Measurements from ENCODE around the gene PTPRN2. TPM values are rescaled to one million over a fixed set of nuclear protein-coding genes. Genes with fewer than 3 reads are reported as not detected.

Gene PTPRN2
- total and polyA plus RNA-seq, 2 of the 8 experiments (the other 6 are each of a cell fraction or from before 2014, with no cell fraction given): 2.6 to 4.5 TPM

DNA sequence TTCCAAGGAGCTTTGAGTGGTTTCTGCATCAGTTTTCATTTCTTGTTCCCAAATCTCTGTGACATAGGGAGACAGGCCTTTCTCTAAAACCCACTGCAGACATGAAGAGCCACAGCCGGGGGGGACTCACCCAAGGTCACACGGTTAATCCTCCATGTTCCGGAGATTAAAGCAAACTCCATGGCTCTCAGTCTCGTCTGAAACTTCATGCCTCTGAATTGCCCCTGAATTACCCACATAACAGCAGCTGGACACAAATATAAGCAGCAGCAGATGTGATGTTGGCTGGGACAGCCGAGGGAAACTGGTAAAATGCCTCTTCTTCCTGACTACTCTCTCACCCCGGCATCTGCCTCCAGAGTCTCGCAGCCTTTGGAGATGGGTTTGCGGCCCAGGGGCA, 848.6 kb downstream of the PTPRN2 start:
- WGBS, 2 experiments (ENCODE audit: extremely low coverage in 1 of 2, insufficient coverage in 1 of 2, insufficient read length in 1 of 2, insufficient replicate concordance in 2 of 2, low coverage in 1 of 2, low lambda C conversion rate in 2 of 2, missing lambda C conversion rate in 1 of 2): 91% methylated on average over 8 of the region's 8 CpGs; no CpG with 5 or more reads in 1 of the 2 experiments
- Histone ChIP-seq H3K23ac (ENCODE audit: insufficient read length) (no peak overlapping the region), H2BK5ac (ENCODE audit: low read depth, low read length) (no peak overlapping the region), H3K79me2 (ENCODE audit: control insufficient read depth in 1 of 2, insufficient read depth in 2 of 2, low read length in 2 of 2) (no peaks in the 10 kb centered on the region), H2BK120ac (replicated peaks; ENCODE audit: low read depth, low read length) (no peak overlapping the region), H2AFZ (ENCODE audit: low read length) (no peak overlapping the region), H4K91ac (replicated peaks; ENCODE audit: insufficient read length, low read length) (no peak overlapping the region), H3K27me3 (replicated peaks in 1 of 4; ENCODE audit: control insufficient read depth in 3 of 4, extremely low read depth in 1 of 4, insufficient read depth in 3 of 4, low read length in 3 of 4) (no peaks in the 10 kb centered on the region; a peak in 3 of 7 replicates), H3K27ac (ENCODE audit: low read depth, low read length) (no peak overlapping the region), H3K79me1 (ENCODE audit: low read depth, low read length) (no peaks in the 10 kb centered on the region), H3K14ac (ENCODE audit: insufficient read length) (no peak overlapping the region), H3K23me2 (ENCODE audit: low read depth, low read length) (no peaks in the 10 kb centered on the region), H2BK20ac (ENCODE audit: low read length) (no peak overlapping the region), H4K8ac (ENCODE audit: extremely low read depth, insufficient read depth, low read length) (no peak overlapping the region), H4K20me1 (replicated peaks in 1 of 2; ENCODE audit: control insufficient read depth in 1 of 2, insufficient read depth in 2 of 2, low read length in 2 of 2) (no peaks in the 10 kb centered on the region), H3K9ac (replicated peaks in 1 of 4; ENCODE audit: extremely low read depth in 1 of 4, low read depth in 3 of 4, low read length in 3 of 4) (no peak overlapping the region), H2BK12ac (ENCODE audit: low read depth, low read length) (no peak overlapping the region), H3K18ac (ENCODE audit: extremely low read depth, low read length) (no peak overlapping the region), H4K5ac (ENCODE audit: insufficient read length, low read depth, low read length) (no peak overlapping the region), H2AK5ac (ENCODE audit: low read depth, low read length) (no peak overlapping the region), H3K36me3 (ENCODE audit: control insufficient read depth in 2 of 4, insufficient read depth in 4 of 4, low read length in 3 of 4) (no peaks in the 10 kb centered on the region), H2BK15ac (ENCODE audit: low read length) (no peak overlapping the region), H3K4me1 (replicated peaks in 1 of 4; ENCODE audit: control insufficient read depth in 3 of 4, insufficient read depth in 4 of 4, low read length in 3 of 4) (peaks cover 0 to 9% (median 5%) of the 10 kb centered on the region in 4 experiments; a peak in 4 of 7 replicates), H3K4me2 (ENCODE audit: insufficient read depth in 1 of 2, low read depth in 2 of 2, low read length in 2 of 2) (no peak overlapping the region), H3K4me3 (ENCODE audit: extremely low read depth in 1 of 4, insufficient read depth in 2 of 4, low read depth in 3 of 4, low read length in 4 of 4) (no peak overlapping the region), H3K56ac (replicated peaks; ENCODE audit: insufficient read length, low read depth, low read length) (no peak overlapping the region), H3K4ac (replicated peaks; ENCODE audit: insufficient read length, low read depth, low read length) (no peak overlapping the region), H3K9me3 (ENCODE audit: insufficient read depth in 2 of 2, low read depth in 1 of 2, low read length in 1 of 2) (no peaks in the 10 kb centered on the region)
- ChIA-PET CTCF (ENCODE audit: partially characterized antibody) (interaction anchor here (0.6 to 2.2 kb wide), 5 partner anchors 11 to 70 kb away, joined by 3 to 7 read pairs (median 3); no protein-coding TSS in a partner anchor), POLR2A (ENCODE audit: partially characterized antibody) (interaction anchor here (1.0 kb wide), 1 partner anchor 10 kb away, joined by 3 read pairs; no protein-coding TSS in a partner anchor)
- no peak for FAIRE-seq
- DNase-seq (ENCODE audit: low read depth in 1 of 2, low spot score in 2 of 2): no peak
- TF ChIP-seq, protein P1, sequence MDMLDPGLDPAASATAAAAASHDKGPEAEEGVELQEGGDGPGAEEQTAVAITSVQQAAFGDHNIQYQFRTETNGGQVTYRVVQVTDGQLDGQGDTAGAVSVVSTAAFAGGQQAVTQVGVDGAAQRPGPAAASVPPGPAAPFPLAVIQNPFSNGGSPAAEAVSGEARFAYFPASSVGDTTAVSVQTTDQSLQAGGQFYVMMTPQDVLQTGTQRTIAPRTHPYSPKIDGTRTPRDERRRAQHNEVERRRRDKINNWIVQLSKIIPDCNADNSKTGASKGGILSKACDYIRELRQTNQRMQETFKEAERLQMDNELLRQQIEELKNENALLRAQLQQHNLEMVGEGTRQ (IDR thresholded peaks at IDR 0.05; ENCODE audit: low read length): no peak
- TF ChIP-seq POLR2A (IDR thresholded peaks at IDR 0.05; ENCODE audit: control extremely low read depth in 1 of 2, low read depth in 2 of 2, low read length in 2 of 2) (no peak), SAP30 (IDR thresholded peaks at IDR 0.05; ENCODE audit: insufficient read depth, insufficient replicate concordance, low read length) (no peak), SIX5 (IDR thresholded peaks at IDR 0.05; ENCODE audit: low read depth, low read length) (no peak), CTBP2 (IDR thresholded peaks at IDR 0.05; ENCODE audit: borderline replicate concordance, insufficient read depth, insufficient read length, low read length) (no peak), KDM5A (IDR thresholded peaks at IDR 0.05; ENCODE audit: low read length) (no peak)

All from H1 (cell line).